GM23248 (cell line): ENCODE results near the gene LGI2.

Experiments used
- EZH2 ChIP-seq: fragments of 200-600 bp; sonication (generic); IDR thresholded peaks from 2 replicates; pipeline ENCODE4 v1.6.1; 2018; ENCODE audit warnings: antibody characterized with exemption, mild to moderate bottlenecking; ENCODE audit not compliant: insufficient read depth, poor library complexity, severe bottlenecking
- EZH2phosphoT487 ChIP-seq: fragments of 200-600 bp; sonication (generic); IDR thresholded peaks from 2 replicates; pipeline ENCODE4 v1.6.1; 2018; ENCODE audit warnings: antibody characterized with exemption, moderate library complexity, mild to moderate bottlenecking, low read depth; ENCODE audit not compliant: insufficient read depth

GRCh38 chr4:25013756-25014661 is 16.7 kb downstream of the LGI2 start:
- TF ChIP-seq EZH2: no peak
- TF ChIP-seq EZH2phosphoT487: no peak
